ENCODE results near the gene ARL5B. TPM values are rescaled to one million over a fixed set of nuclear protein-coding genes. Genes with fewer than 3 reads are reported as not detected.

ARL5B gene
- total and polyA plus RNA-seq, 5 donors from 2014 or later: 1.1 to 37.4 (median 1.2) TPM

DNA sequence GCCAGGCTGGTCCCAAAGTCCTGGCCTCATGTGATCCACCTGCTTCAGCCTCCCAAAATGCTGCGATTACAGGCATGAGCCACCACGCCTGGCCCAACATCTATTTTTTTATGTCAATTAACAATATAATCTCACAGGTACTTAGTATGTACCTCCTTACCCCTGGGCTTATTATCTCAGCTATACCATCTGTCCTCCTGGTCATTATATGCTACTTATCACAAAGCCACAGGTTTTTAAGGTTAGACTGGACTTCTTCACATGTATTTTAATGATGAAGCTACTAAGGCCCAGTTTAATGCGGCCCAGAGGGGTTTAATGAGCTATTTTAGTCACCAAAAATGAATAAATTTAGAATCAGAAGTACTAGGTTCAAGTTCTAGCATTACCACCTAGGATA lies 11.3 kb upstream of the ARL5B start:
- H3K27me3 ChIP-seq (ENCODE audit: control insufficient read depth, insufficient read depth, low read length): no peaks in the 10 kb centered on the region
- Mint-ChIP-seq H3K4me3 (peak overlapping the region; percentile 56 to 99 (median 88)), H3K4me1 (peaks cover 37 to 74% (median 52%) of the 10 kb centered on the region in 4 donors), H3K36me3 (peaks cover 15% of the 10 kb centered on the region), H3K9me3 (no peaks in the 10 kb centered on the region), H3K27ac (peak overlapping the region; percentile 63 to 100 (median 66)), H3K27me3 (peaks cover 5% of the 10 kb centered on the region)
- DNase-seq: no peak
- ATAC-seq (ENCODE audit: low read depth in 2 of 2): no peak
- H3K27ac ChIP-seq (ENCODE audit: insufficient read depth, low read length, poor library complexity, severe bottlenecking): peak overlapping the region; percentile 26
- H3K4me3 ChIP-seq (ENCODE audit: low read depth, low read length): peak overlapping the region; percentile 99
- H3K4me1 ChIP-seq (ENCODE audit: control insufficient read depth, insufficient read depth, low read length, poor library complexity, severe bottlenecking): peaks cover 40% of the 10 kb centered on the region
- peaks cover 7% of the 10 kb centered on the region for H3K36me3 ChIP-seq (ENCODE audit: control insufficient read depth, insufficient read depth, low read length)
- no peaks in the 10 kb centered on the region for H3K9me3 ChIP-seq (ENCODE audit: control insufficient read depth in 2 of 2, low read length in 2 of 2)

DNA sequence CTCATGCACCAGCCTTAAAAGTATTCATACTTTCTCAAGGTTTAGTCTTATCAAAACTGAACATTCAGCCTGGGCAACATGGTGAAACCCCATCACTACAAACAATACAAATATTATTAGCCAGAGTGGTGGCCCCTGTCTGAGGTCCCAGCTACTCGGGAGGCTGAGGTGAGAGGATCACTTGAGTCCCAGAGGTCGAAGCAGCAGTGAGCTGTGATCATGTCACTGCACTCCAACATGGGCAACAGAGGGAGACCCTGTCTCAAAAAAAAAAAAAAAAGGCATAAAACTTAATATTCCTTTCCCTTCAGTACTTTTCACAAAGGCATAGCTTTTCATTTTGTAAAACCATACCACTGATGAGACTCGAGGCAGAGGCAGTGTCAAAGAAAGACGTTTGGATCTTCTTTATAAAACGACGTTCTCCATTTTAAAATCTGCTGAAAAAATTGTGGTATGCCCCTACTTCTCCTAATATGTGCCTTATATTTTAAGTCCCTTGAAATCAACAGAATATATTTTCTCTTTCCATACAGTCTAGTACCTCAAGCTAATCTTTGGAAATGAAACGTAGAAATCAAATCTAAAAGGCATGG lies 9.8 kb upstream of the ARL5B start:
- H3K27me3 Mint-ChIP-seq: peaks cover 5% of the 10 kb centered on the region
- H3K4me1 ChIP-seq (ENCODE audit: control insufficient read depth, insufficient read depth, low read length, poor library complexity, severe bottlenecking): peaks cover 40% of the 10 kb centered on the region
- H3K36me3 Mint-ChIP-seq: peaks cover 13% of the 10 kb centered on the region
- peaks cover 10% of the 10 kb centered on the region for H3K36me3 ChIP-seq (ENCODE audit: control insufficient read depth, insufficient read depth, low read length)
- peak overlapping the region; percentile 98 to 99 (median 98) for H3K4me3 Mint-ChIP-seq
- H3K27ac ChIP-seq (ENCODE audit: insufficient read depth, low read length, poor library complexity, severe bottlenecking): peak overlapping the region; percentile 97
- H3K27me3 ChIP-seq (ENCODE audit: control insufficient read depth, insufficient read depth, low read length): no peaks in the 10 kb centered on the region
- peaks cover 26 to 60% (median 40%) of the 10 kb centered on the region in 4 donors for H3K4me1 Mint-ChIP-seq
- no peak for DNase-seq
- ATAC-seq (ENCODE audit: low read depth in 2 of 2): no peak
- H3K4me3 ChIP-seq (ENCODE audit: low read depth, low read length): peak overlapping the region; percentile 99
- no peaks in the 10 kb centered on the region for H3K9me3 ChIP-seq (ENCODE audit: control insufficient read depth in 2 of 2, low read length in 2 of 2)
- peak overlapping the region; percentile 10 to 100 (median 66) for H3K27ac Mint-ChIP-seq
- H3K9me3 Mint-ChIP-seq: no peaks in the 10 kb centered on the region

DNA sequence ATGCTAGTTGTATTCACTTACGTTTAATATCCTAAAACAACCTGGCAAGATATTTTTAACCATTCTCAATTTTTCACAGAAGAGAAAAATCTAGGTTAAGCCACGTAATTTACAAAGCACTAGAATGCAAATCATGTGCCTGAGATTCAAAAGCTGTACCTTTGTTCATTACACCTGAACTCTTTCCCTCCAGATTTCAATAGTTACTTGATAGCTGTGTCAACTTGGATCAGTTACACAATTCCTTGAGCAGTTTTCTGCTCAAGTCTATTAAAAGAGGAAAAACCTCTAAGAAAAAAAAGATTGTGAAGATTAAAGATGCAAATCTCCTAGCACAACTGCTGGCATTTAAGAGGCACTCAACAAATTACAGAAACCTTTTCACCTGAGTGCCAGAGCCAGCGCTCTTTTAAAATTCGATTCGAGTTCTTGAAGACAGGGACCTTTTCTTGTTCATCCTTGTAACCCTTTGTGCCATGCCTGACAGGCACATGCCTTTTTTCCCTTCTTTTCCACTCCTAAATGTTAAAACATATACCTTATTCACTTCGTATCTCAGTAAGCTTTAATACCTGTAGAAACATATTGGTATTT lies 8.7 kb upstream of the ARL5B start:
- no peaks in the 10 kb centered on the region for H3K9me3 ChIP-seq (ENCODE audit: control insufficient read depth in 2 of 2, low read length in 2 of 2)
- no peaks in the 10 kb centered on the region for H3K27me3 ChIP-seq (ENCODE audit: control insufficient read depth, insufficient read depth, low read length)
- peaks cover 11% of the 10 kb centered on the region for H3K36me3 ChIP-seq (ENCODE audit: control insufficient read depth, insufficient read depth, low read length)
- H3K27ac ChIP-seq (ENCODE audit: insufficient read depth, low read length, poor library complexity, severe bottlenecking): peak overlapping the region; percentile 97
- H3K4me1 ChIP-seq (ENCODE audit: control insufficient read depth, insufficient read depth, low read length, poor library complexity, severe bottlenecking): peaks cover 40% of the 10 kb centered on the region
- H3K4me3 Mint-ChIP-seq: peak overlapping the region; percentile 98 to 99 (median 98)
- ATAC-seq (ENCODE audit: low read depth in 2 of 2) (no peak), DNase-seq (peak in 2 of 3 donors; percentile 16 to 51)
- peaks cover 15% of the 10 kb centered on the region for H3K36me3 Mint-ChIP-seq
- H3K27ac Mint-ChIP-seq: peak overlapping the region; percentile 85 to 100 (median 99)
- peak overlapping the region; percentile 99 for H3K4me3 ChIP-seq (ENCODE audit: low read depth, low read length)
- peaks cover 23 to 61% (median 40%) of the 10 kb centered on the region in 4 donors for H3K4me1 Mint-ChIP-seq
- peaks cover 5% of the 10 kb centered on the region for H3K27me3 Mint-ChIP-seq
- no peaks in the 10 kb centered on the region for H3K9me3 Mint-ChIP-seq

DNA sequence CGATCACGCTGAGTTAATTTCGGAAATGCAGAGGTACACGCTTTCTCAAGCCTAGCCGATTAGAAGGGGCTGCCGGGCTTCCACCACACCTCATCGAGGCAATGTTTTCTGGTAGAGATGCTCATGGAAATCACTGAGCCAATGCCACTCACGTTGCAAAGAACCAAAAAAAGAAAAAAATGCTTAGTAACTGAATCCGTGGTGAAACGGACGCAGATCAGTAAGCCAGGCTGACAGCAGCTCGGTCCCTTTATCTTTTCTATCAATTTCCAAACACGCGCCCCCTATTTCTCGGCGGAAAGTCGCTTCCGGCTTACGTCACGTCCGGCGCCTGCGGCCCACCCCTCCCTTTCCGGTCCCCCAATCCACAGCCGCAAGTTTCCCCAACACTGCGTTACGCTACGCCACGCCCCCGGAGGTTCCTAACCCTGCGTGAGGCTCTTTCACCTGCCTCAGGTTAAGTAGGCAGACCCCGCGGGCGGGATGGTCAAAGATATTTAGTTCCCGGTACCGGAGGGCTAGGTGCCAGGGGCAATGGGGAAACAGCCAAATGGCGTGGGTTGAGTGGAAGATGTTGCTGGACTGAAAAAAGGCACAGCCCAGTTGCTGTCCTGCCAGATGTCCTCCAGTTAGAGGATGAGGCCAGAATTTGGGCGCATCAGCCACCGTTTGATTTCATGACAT lies 7.8 kb upstream of the ARL5B start, which contains the start of gene NSUN6:
NSUN6 (minus strand) TSS at position 264 of the 684 bp plus-strand sequence. CDS start 384 bp downstream, outside the sequence.
- Histone ChIP-seq H3K4me3 (ENCODE audit: low read depth, low read length) (peak within 1 kb of the TSS; percentile 99), H3K4me1 (ENCODE audit: control insufficient read depth, insufficient read depth, low read length, poor library complexity, severe bottlenecking) (peaks cover 40% of the 10 kb centered on the region), H3K9me3 (ENCODE audit: control insufficient read depth in 2 of 2, low read length in 2 of 2) (no peaks in the 10 kb centered on the region), H3K36me3 (ENCODE audit: control insufficient read depth, insufficient read depth, low read length) (peaks cover 6% of the 10 kb centered on the region), H3K27ac (ENCODE audit: insufficient read depth, low read length, poor library complexity, severe bottlenecking) (peak within 1 kb of the TSS; percentile 97), H3K27me3 (ENCODE audit: control insufficient read depth, insufficient read depth, low read length) (no peaks in the 10 kb centered on the region)
- H3K36me3 Mint-ChIP-seq: peaks cover 14% of the 10 kb centered on the region
- ATAC-seq (ENCODE audit: low read depth in 2 of 2) (peak; percentile 95), DNase-seq (peak; percentile 92 to 97 (median 96))
- no peaks in the 10 kb centered on the region for H3K9me3 Mint-ChIP-seq
- peaks cover 27 to 59% (median 39%) of the 10 kb centered on the region in 4 donors for H3K4me1 Mint-ChIP-seq
- peak within 1 kb of the TSS; percentile 98 to 99 (median 98) for H3K4me3 Mint-ChIP-seq
- peak within 1 kb of the TSS; percentile 85 to 100 (median 99) for H3K27ac Mint-ChIP-seq
- peaks cover 5% of the 10 kb centered on the region for H3K27me3 Mint-ChIP-seq

DNA sequence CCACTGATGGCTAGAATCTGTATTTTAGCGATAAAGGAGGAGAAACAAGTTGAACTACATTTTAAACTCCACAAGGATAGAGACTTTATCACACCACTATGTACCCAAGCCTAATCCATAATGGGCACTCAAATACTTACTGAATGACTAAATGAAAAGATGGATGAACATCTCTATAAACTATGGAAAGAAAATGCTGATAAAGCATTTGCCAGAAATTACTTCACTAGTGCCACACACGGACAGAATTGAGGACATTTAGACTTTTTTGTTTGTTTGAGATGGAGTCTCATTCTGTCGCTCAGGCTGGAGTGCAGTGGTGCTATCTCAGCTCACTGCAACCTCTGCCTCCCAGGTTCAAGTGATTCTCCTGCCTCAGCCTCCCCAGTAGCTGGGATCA lies 6.1 kb upstream of the ARL5B start:
- ATAC-seq (ENCODE audit: low read depth in 2 of 2): no peak
- peak overlapping the region in 2 of 4 donors; percentile 99 for H3K4me3 Mint-ChIP-seq

DNA sequence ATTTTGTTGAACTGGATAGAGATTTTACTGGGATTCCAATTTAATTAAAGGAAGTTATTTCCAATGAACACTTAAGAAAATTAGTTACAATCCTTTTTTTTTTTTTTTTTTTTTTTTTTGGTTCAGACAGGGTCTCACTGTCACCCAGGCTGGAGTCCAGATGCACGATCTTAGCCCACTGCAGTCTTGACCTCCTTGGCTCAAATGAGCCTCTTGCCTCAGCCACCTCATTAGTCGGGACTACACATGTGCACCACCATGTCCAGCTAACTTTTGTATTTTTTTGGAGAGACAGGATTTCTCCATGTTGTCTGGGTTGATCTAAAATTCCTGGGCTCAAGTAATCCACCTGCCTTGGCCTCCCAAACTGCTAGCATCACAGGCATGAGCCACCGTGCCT lies 2.5 kb upstream of the ARL5B start:
- ATAC-seq (ENCODE audit: low read depth in 2 of 2) (no peak), DNase-seq (no peak)
- H3K36me3 Mint-ChIP-seq: peaks cover 9% of the 10 kb centered on the region
- peaks cover 28 to 46% (median 32%) of the 10 kb centered on the region in 4 donors for H3K4me1 Mint-ChIP-seq
- Histone ChIP-seq H3K4me1 (ENCODE audit: control insufficient read depth, insufficient read depth, low read length, poor library complexity, severe bottlenecking) (peaks cover 36% of the 10 kb centered on the region), H3K9me3 (ENCODE audit: control insufficient read depth in 2 of 2, low read length in 2 of 2) (no peaks in the 10 kb centered on the region), H3K4me3 (ENCODE audit: low read depth, low read length) (no peak overlapping the region), H3K27ac (ENCODE audit: insufficient read depth, low read length, poor library complexity, severe bottlenecking) (no peak overlapping the region), H3K36me3 (ENCODE audit: control insufficient read depth, insufficient read depth, low read length) (peaks cover 3% of the 10 kb centered on the region), H3K27me3 (ENCODE audit: control insufficient read depth, insufficient read depth, low read length) (no peaks in the 10 kb centered on the region)
- H3K27ac Mint-ChIP-seq: no peak overlapping the region
- H3K27me3 Mint-ChIP-seq: peaks cover under 1% of the 10 kb centered on the region
- H3K9me3 Mint-ChIP-seq: no peaks in the 10 kb centered on the region
- peak overlapping the region in 2 of 4 donors; percentile 38 to 99 for H3K4me3 Mint-ChIP-seq

More for the DNA sequence above, 6.1 kb upstream of the ARL5B start:
- Histone ChIP-seq H3K27me3 (ENCODE audit: control insufficient read depth, insufficient read depth, low read length) (no peaks in the 10 kb centered on the region), H3K9me3 (ENCODE audit: control insufficient read depth in 2 of 2, low read length in 2 of 2) (no peaks in the 10 kb centered on the region), H3K27ac (ENCODE audit: insufficient read depth, low read length, poor library complexity, severe bottlenecking) (no peak overlapping the region), H3K4me3 (ENCODE audit: low read depth, low read length) (no peak overlapping the region), H3K36me3 (ENCODE audit: control insufficient read depth, insufficient read depth, low read length) (peaks cover 3% of the 10 kb centered on the region), H3K4me1 (ENCODE audit: control insufficient read depth, insufficient read depth, low read length, poor library complexity, severe bottlenecking) (peaks cover 36% of the 10 kb centered on the region)
- Mint-ChIP-seq H3K9me3 (no peaks in the 10 kb centered on the region), H3K36me3 (peaks cover 12% of the 10 kb centered on the region), H3K27ac (peak overlapping the region; percentile 9 to 100 (median 99)), H3K27me3 (peaks cover 5% of the 10 kb centered on the region), H3K4me1 (peaks cover 24 to 49% (median 37%) of the 10 kb centered on the region in 4 donors)
- no peak for DNase-seq

DNA sequence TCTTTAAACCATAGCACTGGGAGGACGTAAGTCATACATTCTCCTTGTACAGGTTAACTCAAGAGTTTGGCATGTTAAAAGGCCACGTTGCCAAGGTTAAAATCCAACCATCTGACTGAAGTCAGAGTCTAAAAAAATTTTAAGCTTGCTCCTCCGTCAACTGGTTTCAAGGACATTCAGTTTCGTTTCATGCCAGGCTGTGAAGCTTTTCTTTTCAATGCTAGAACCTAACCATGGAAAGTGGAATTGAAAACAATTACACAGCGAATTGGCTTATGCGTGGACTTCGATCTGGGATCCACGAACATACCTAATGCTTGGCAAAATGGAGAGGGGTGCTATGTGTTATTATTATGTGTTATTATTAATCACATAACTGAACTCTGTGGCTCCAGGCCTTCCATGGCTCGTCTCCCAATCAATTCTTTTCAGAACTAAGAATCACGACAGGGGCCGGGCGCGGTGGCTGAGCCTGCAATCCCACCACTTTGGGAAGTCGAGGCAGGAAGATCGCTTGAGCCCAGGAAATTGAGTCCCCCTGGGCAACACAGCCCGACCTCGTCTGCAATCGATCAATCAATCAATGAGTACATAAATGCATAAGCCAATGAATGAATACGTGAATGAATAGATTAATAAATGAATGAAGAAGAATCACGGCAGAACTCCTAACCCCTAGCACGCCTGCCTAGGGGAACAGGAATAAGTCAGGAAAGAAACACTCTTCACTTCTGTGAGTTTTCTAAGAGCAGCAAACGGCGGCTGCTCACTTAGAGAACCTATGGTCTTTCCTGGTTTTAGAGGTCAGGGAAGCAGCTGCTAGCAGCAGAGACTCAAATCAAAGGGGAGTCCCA lies 733 bp upstream of the ARL5B start:
- peaks cover 9% of the 10 kb centered on the region for H3K36me3 Mint-ChIP-seq
- H3K4me1 Mint-ChIP-seq: peaks cover 28 to 46% (median 40%) of the 10 kb centered on the region in 4 donors
- H3K27me3 Mint-ChIP-seq: no peaks in the 10 kb centered on the region
- Histone ChIP-seq H3K27me3 (ENCODE audit: control insufficient read depth, insufficient read depth, low read length) (no peaks in the 10 kb centered on the region), H3K27ac (ENCODE audit: insufficient read depth, low read length, poor library complexity, severe bottlenecking) (peak overlapping the region; percentile 98), H3K4me3 (ENCODE audit: low read depth, low read length) (peak overlapping the region; percentile 99), H3K9me3 (ENCODE audit: control insufficient read depth in 2 of 2, low read length in 2 of 2) (no peaks in the 10 kb centered on the region), H3K36me3 (ENCODE audit: control insufficient read depth, insufficient read depth, low read length) (peaks cover 3% of the 10 kb centered on the region), H3K4me1 (ENCODE audit: control insufficient read depth, insufficient read depth, low read length, poor library complexity, severe bottlenecking) (peaks cover 40% of the 10 kb centered on the region)
- peak in 2 of 3 donors; percentile 8 to 39 for DNase-seq
- ATAC-seq (ENCODE audit: low read depth in 2 of 2): peak in 1 of 2 donors; percentile 28
- H3K9me3 Mint-ChIP-seq: no peaks in the 10 kb centered on the region
- H3K4me3 Mint-ChIP-seq: peak overlapping the region; percentile 96 to 100 (median 100)
- H3K27ac Mint-ChIP-seq: peak overlapping the region; percentile 85 to 100 (median 99)

All from CD4-positive, CD25-positive, alpha-beta regulatory T cell (primary cell).